ACC112 (cell line): ENCODE results near the gene ELP4.

ENCODE experiments used
- H2AFZ ChIP-seq: fragments of 200-600 bp; sonication (generic); one replicate; pipeline ENCODE4 v1.6.0; 2017; ENCODE audit warnings: antibody characterized with exemption, low read length; ENCODE audit not compliant: unreplicated experiment
- H3K27ac ChIP-seq: fragments of 200-600 bp; sonication (generic); 2 replicates; pipeline ENCODE4 v1.5.1; 2014; ENCODE audit warnings: low read depth, mild to moderate bottlenecking, antibody characterized with exemption, low read length, moderate library complexity
- H3K27me3 ChIP-seq: fragments of 200-600 bp; sonication (generic); 2 replicates; pipeline ENCODE4 v1.6.1; 2014; ENCODE audit warnings: mild to moderate bottlenecking, antibody characterized with exemption, low read length, moderate library complexity, mixed read lengths; ENCODE audit not compliant: insufficient read depth
- H3K36me3 ChIP-seq: fragments of 200-600 bp; sonication (generic); 2 replicates; pipeline ENCODE4 v1.6.1; 2016; ENCODE audit warnings: mild to moderate bottlenecking, antibody characterized with exemption, low read length, moderate library complexity, mixed read lengths; ENCODE audit not compliant: insufficient read depth
- H3K4me1 ChIP-seq: fragments of 200-600 bp; sonication (generic); one replicate; pipeline ENCODE4 v1.6.1; 2016; ENCODE audit warnings: low read length, mixed read lengths; ENCODE audit not compliant: insufficient read depth, unreplicated experiment, control insufficient read depth
- H3K4me3 ChIP-seq: fragments of 200-600 bp; sonication (generic); 2 replicates; pipeline ENCODE4 v1.5.1; 2014; ENCODE audit warnings: mild to moderate bottlenecking, low read depth, low read length
- H3K79me2 ChIP-seq: fragments of 200-600 bp; sonication (generic); one replicate; pipeline ENCODE4 v1.6.0; 2016; ENCODE audit warnings: low read length; ENCODE audit not compliant: control insufficient read depth, unreplicated experiment, insufficient read depth

The ELP4 gene

GRCh38 chr11:31641477-31642062, 132.0 kb downstream of the ELP4 start:
- H2AFZ ChIP-seq: no peak overlapping the region
- no peaks in the 10 kb centered on the region for H3K36me3 ChIP-seq
- no peaks in the 10 kb centered on the region for H3K27me3 ChIP-seq
- H3K79me2 ChIP-seq: no peaks in the 10 kb centered on the region
- peaks cover 23% of the 10 kb centered on the region for H3K4me1 ChIP-seq
- no peak overlapping the region for H3K4me3 ChIP-seq
- no peak overlapping the region for H3K27ac ChIP-seq

GRCh38 chr11:31643857-31644256, 134.3 kb downstream of the ELP4 start:
- H2AFZ ChIP-seq: no peak overlapping the region
- H3K79me2 ChIP-seq: no peaks in the 10 kb centered on the region
- H3K36me3 ChIP-seq: no peaks in the 10 kb centered on the region
- H3K4me3 ChIP-seq: no peak overlapping the region
- H3K4me1 ChIP-seq: peaks cover 24% of the 10 kb centered on the region
- H3K27me3 ChIP-seq: no peaks in the 10 kb centered on the region
- no peak overlapping the region for H3K27ac ChIP-seq

GRCh38 chr11:31645747-31646146, 136.2 kb downstream of the ELP4 start:
- H3K27ac ChIP-seq: peak overlapping the region; percentile 47
- H2AFZ ChIP-seq: peak overlapping the region; percentile 39

GRCh38 chr11:31646216-31646615, 136.6 kb downstream of the ELP4 start:
- Histone ChIP-seq H3K36me3 (no peaks in the 10 kb centered on the region), H3K27me3 (no peaks in the 10 kb centered on the region), H2AFZ (peak overlapping the region; percentile 39), H3K4me3 (peak overlapping the region; percentile 27; the same call in 1 of the 2 replicates), H3K4me1 (peaks cover 24% of the 10 kb centered on the region), H3K27ac (peak overlapping the region; percentile 47), H3K79me2 (no peaks in the 10 kb centered on the region)

More at GRCh38 chr11:31645747-31646146, 136.2 kb downstream of the ELP4 start:
- Histone ChIP-seq H3K79me2 (no peaks in the 10 kb centered on the region), H3K27me3 (no peaks in the 10 kb centered on the region), H3K36me3 (no peaks in the 10 kb centered on the region), H3K4me3 (peak overlapping the region; percentile 27; the same call in 1 of the 2 replicates), H3K4me1 (peaks cover 24% of the 10 kb centered on the region)

- Histone ChIP-seq H3K4me1 (peaks cover 18% of the 10 kb centered on the region), H3K27me3 (no peaks in the 10 kb centered on the region), H3K79me2 (no peaks in the 10 kb centered on the region), H2AFZ (no peak overlapping the region), H3K4me3 (no peak overlapping the region), H3K36me3 (no peaks in the 10 kb centered on the region), H3K27ac (no peak overlapping the region)
Measured at GRCh38 chr11:31649129-31649966, 139.8 kb downstream of the ELP4 start.

GRCh38 chr11:31651208-31651607, 141.6 kb downstream of the ELP4 start:
- Histone ChIP-seq H2AFZ (no peak overlapping the region), H3K27me3 (no peaks in the 10 kb centered on the region), H3K4me3 (no peak overlapping the region), H3K27ac (no peak overlapping the region), H3K79me2 (no peaks in the 10 kb centered on the region), H3K4me1 (peaks cover 19% of the 10 kb centered on the region), H3K36me3 (no peaks in the 10 kb centered on the region)

GRCh38 chr11:31651822-31652221, 142.3 kb downstream of the ELP4 start:
- H3K36me3 ChIP-seq: no peaks in the 10 kb centered on the region
- H3K27me3 ChIP-seq: no peaks in the 10 kb centered on the region
- H3K27ac ChIP-seq: no peak overlapping the region
- H3K79me2 ChIP-seq: no peaks in the 10 kb centered on the region
- H3K4me3 ChIP-seq: no peak overlapping the region
- H2AFZ ChIP-seq: no peak overlapping the region
- peaks cover 21% of the 10 kb centered on the region for H3K4me1 ChIP-seq

GRCh38 chr11:31652528-31652927, 143.0 kb downstream of the ELP4 start:
- Histone ChIP-seq H3K4me1 (peaks cover 23% of the 10 kb centered on the region), H3K36me3 (no peaks in the 10 kb centered on the region), H2AFZ (no peak overlapping the region), H3K4me3 (no peak overlapping the region), H3K79me2 (no peaks in the 10 kb centered on the region), H3K27me3 (no peaks in the 10 kb centered on the region), H3K27ac (no peak overlapping the region)

- no peaks in the 10 kb centered on the region for H3K36me3 ChIP-seq
- no peak overlapping the region for H3K4me3 ChIP-seq
- H3K79me2 ChIP-seq: no peaks in the 10 kb centered on the region
- peaks cover 23% of the 10 kb centered on the region for H3K4me1 ChIP-seq
- H3K27ac ChIP-seq: peak overlapping the region; percentile 74
- H3K27me3 ChIP-seq: no peaks in the 10 kb centered on the region
- H2AFZ ChIP-seq: peak overlapping the region; percentile 28
Measured at GRCh38 chr11:31655483-31655882, 145.9 kb downstream of the ELP4 start.

- peak overlapping the region; percentile 74 for H3K27ac ChIP-seq
- H3K4me1 ChIP-seq: peaks cover 23% of the 10 kb centered on the region
- no peak overlapping the region for H3K4me3 ChIP-seq
Measured at GRCh38 chr11:31656051-31656450, 146.5 kb downstream of the ELP4 start.

GRCh38 chr11:31657091-31657490, 147.5 kb downstream of the ELP4 start:
- Histone ChIP-seq H3K4me1 (peaks cover 23% of the 10 kb centered on the region), H3K4me3 (no peak overlapping the region), H2AFZ (no peak overlapping the region), H3K27me3 (no peaks in the 10 kb centered on the region), H3K79me2 (no peaks in the 10 kb centered on the region), H3K27ac (no peak overlapping the region), H3K36me3 (no peaks in the 10 kb centered on the region)

More at GRCh38 chr11:31656051-31656450, 146.5 kb downstream of the ELP4 start:
- H3K79me2 ChIP-seq: no peaks in the 10 kb centered on the region
- H3K27me3 ChIP-seq: no peaks in the 10 kb centered on the region
- H2AFZ ChIP-seq: no peak overlapping the region
- H3K36me3 ChIP-seq: no peaks in the 10 kb centered on the region
